Measurements from ENCODE around the gene CD209.

Gene CD209

GRCh38 chr19:7779631-7780486, 32.5 kb upstream of the CD209 start:
- no peak for TF ChIP-seq CTCF (IDR thresholded peaks at IDR 0.05; ENCODE audit: borderline replicate concordance, insufficient read depth, low read depth, low read length)

GRCh38 chr19:7778081-7778480, 30.7 kb upstream of the CD209 start:
- no peak overlapping the region for H3K4me3 ChIP-seq (ENCODE audit: low read depth, low read length)
- no peak for TF ChIP-seq CTCF (IDR thresholded peaks at IDR 0.05; ENCODE audit: borderline replicate concordance, insufficient read depth, low read depth, low read length)

More at GRCh38 chr19:7779631-7780486, 32.5 kb upstream of the CD209 start:
- H3K4me3 ChIP-seq (ENCODE audit: low read depth, low read length): no peak overlapping the region

GRCh38 chr19:7775761-7776160, 28.4 kb upstream of the CD209 start:
- no peak overlapping the region for H3K4me3 ChIP-seq (ENCODE audit: low read depth, low read length)
- no peak for TF ChIP-seq CTCF (IDR thresholded peaks at IDR 0.05; ENCODE audit: borderline replicate concordance, insufficient read depth, low read depth, low read length)

- H3K4me3 ChIP-seq (ENCODE audit: low read depth, low read length): no peak overlapping the region
- no peak for TF ChIP-seq CTCF (IDR thresholded peaks at IDR 0.05; ENCODE audit: borderline replicate concordance, insufficient read depth, low read depth, low read length)
Measured at GRCh38 chr19:7773841-7774240, 26.5 kb upstream of the CD209 start.

GRCh38 chr19:7772752-7773291, 25.5 kb upstream of the CD209 start:
- no peak for TF ChIP-seq CTCF (IDR thresholded peaks at IDR 0.05; ENCODE audit: borderline replicate concordance, insufficient read depth, low read depth, low read length)
- no peak overlapping the region for H3K4me3 ChIP-seq (ENCODE audit: low read depth, low read length)

- no peak for TF ChIP-seq CTCF (IDR thresholded peaks at IDR 0.05; ENCODE audit: borderline replicate concordance, insufficient read depth, low read depth, low read length)
Measured at GRCh38 chr19:7771072-7771471, 23.7 kb upstream of the CD209 start.

GRCh38 chr19:7769171-7769570, 21.8 kb upstream of the CD209 start:
- no peak for TF ChIP-seq CTCF (IDR thresholded peaks at IDR 0.05; ENCODE audit: borderline replicate concordance, insufficient read depth, low read depth, low read length)
- no peak overlapping the region for H3K4me3 ChIP-seq (ENCODE audit: low read depth, low read length)

More at GRCh38 chr19:7771072-7771471, 23.7 kb upstream of the CD209 start:
- no peak overlapping the region for H3K4me3 ChIP-seq (ENCODE audit: low read depth, low read length)

Data from GM12875 (cell line).